Stimulated activated CD8-positive, alpha-beta memory T cell treated with anti-CD3 and anti-CD28 coated beads, Interleukin-12 subunit alpha, Interleukin-12 subunit beta, amount 100 ng/mL, for 24 hours (primary cell): ENCODE data around the gene CHCHD3.
"Not testable (repeated sequence)": the region's sequence is repeated elsewhere in the genome, so short reads cannot be mapped to it uniquely, and the experiment has no call there.

Experiments
- DNase-seq: peaks from one replicate; pipeline ENCODE4 v3.0.0-alpha.2; 2020; ENCODE audit errors: extremely low read depth

The CHCHD3 gene

GRCh38 chr7:133044722-133045473, 37.0 kb downstream of the CHCHD3 start:
- DNase-seq = no peak

- no peak for DNase-seq
Measured at GRCh38 chr7:133040674-133041073, 41.2 kb downstream of the CHCHD3 start.

GRCh38 chr7:133040178-133040577, 41.7 kb downstream of the CHCHD3 start:
- no peak for DNase-seq

GRCh38 chr7:133039614-133040013, 42.3 kb downstream of the CHCHD3 start:
- DNase-seq = no peak

- DNase-seq = no peak
Measured at GRCh38 chr7:133036289-133036688, 45.6 kb downstream of the CHCHD3 start.

- not testable (repeated sequence) for DNase-seq
Measured at GRCh38 chr7:133035240-133035639, 46.6 kb downstream of the CHCHD3 start.

- DNase-seq = no peak
Measured at GRCh38 chr7:133030346-133030745, 51.5 kb downstream of the CHCHD3 start.

- DNase-seq = no peak
Measured at GRCh38 chr7:133029463-133029862, 52.4 kb downstream of the CHCHD3 start.

GRCh38 chr7:133027397-133027796, 54.5 kb downstream of the CHCHD3 start:
- no peak for DNase-seq

- no peak for DNase-seq
Measured at GRCh38 chr7:133026210-133026859, 55.6 kb downstream of the CHCHD3 start.

GRCh38 chr7:133025056-133025455, 56.8 kb downstream of the CHCHD3 start:
- DNase-seq = no peak

GRCh38 chr7:133024596-133024995, 57.3 kb downstream of the CHCHD3 start:
- no peak for DNase-seq

- DNase-seq = no peak
Measured at GRCh38 chr7:133023370-133024071, 58.4 kb downstream of the CHCHD3 start.

GRCh38 chr7:133022661-133023060, 59.2 kb downstream of the CHCHD3 start:
- no peak for DNase-seq

- no peak for DNase-seq
Measured at GRCh38 chr7:133021196-133021595, 60.7 kb downstream of the CHCHD3 start.

GRCh38 chr7:133020496-133020895, 61.4 kb downstream of the CHCHD3 start:
- DNase-seq = no peak

GRCh38 chr7:133019590-133019989, 62.3 kb downstream of the CHCHD3 start:
- DNase-seq = no peak

- no peak for DNase-seq
Measured at GRCh38 chr7:133016604-133017003, 65.3 kb downstream of the CHCHD3 start.

- no peak for DNase-seq
Measured at GRCh38 chr7:133015888-133016287, 66.0 kb downstream of the CHCHD3 start.

- DNase-seq = no peak
Measured at GRCh38 chr7:133011746-133012145, 70.1 kb downstream of the CHCHD3 start.

- DNase-seq = no peak
Measured at GRCh38 chr7:133009426-133010252, 72.3 kb downstream of the CHCHD3 start.

GRCh38 chr7:133007961-133008360, 73.9 kb downstream of the CHCHD3 start:
- no peak for DNase-seq
